ENCODE measurements around the gene PNPLA7.

DNA sequence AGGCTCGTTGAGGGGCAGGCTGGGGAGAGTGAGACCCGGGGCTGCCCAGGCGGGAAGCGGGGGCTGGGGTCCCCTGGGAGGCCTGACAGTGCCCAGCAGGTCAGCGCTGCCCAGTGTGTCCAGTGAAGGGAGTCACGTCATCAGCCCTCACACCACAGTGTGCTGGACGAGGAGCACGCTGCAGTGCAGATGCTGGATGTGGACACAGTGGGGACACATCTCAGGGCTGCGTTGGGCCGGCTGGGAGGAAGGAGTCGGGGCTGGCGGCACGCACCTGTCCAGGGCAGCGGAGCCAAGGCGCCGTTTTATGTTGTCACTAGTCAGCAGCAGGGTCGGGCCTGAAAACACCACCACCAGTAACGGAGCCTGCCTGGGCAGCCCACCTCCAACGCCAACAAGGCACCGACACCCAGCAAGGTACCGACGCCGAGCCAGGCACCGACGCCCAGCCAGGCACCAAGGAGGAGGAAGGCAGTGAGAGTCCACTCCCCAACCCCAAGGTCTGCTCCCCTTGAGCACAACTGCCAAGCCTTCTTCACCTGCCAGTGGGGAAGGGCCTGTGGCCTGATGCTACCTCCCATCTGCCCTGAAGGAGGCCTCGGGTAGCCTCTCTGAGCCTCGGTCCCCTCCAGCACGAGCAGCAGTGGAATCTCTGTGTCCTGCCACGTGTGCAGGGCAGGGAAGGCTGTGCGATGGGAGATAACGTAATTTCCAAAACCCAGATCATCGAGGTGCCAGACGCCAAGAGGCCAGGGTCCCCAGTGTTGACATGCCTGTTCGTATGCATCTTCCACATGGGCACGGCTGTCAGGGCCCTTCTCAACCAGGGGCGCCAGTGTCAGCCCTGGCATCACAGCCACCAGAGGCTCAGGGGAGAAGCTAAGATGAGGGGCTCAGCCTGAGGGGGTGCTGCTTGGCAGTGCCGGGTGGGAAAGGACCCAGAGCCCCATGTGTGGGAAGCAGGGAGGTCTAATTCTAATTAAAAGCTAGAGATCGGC, 69.2 kb downstream of the PNPLA7 start:
- TF ChIP-seq CTCF (IDR thresholded peaks at IDR 0.05), result no peak
- TF ChIP-seq REST (IDR thresholded peaks at IDR 0.05; ENCODE audit: insufficient read depth in 1 of 2, low read depth in 2 of 2, low read length in 1 of 2), result no peak
- no peak for TF ChIP-seq POLR2AphosphoS5 (IDR thresholded peaks at IDR 0.05; ENCODE audit: low read depth, low read length)
- TF ChIP-seq TCF7L2 (IDR thresholded peaks at IDR 0.05; ENCODE audit: low read depth, low read length), result no peak
- TF ChIP-seq SIN3A (IDR thresholded peaks at IDR 0.05; ENCODE audit: borderline replicate concordance, insufficient read depth, low read depth, low read length), result no peak

All from Panc1 (cell line).